ENCODE results near the gene DUOX1. TPM values are rescaled to one million over a fixed set of nuclear protein-coding genes. Genes with fewer than 3 reads are reported as not detected.
"Not testable (repeated sequence)": the region's sequence is repeated elsewhere in the genome, so short reads cannot be mapped to it uniquely, and the experiment has no call there.

Gene DUOX1
- total RNA-seq, 4 donors from 2014 or later = 0.14 to 4.1 (median 0.64) TPM; not detected in 1

- no peaks in the 10 kb centered on the region for H3K36me3 ChIP-seq
- intact Hi-C loops (cut with DNase I; ENCODE audit: low total_unique reads) (no loop called here), in situ Hi-C loops (cut with MboI; ENCODE audit: low pct_ligation_motif_present in 1 of 4, low pct_unique_long_range_greater_than_20kb in 1 of 4, low sequenced_read_pairs in 3 of 4) (no loop called here)
- H3K9me3 ChIP-seq = no peaks in the 10 kb centered on the region
- H3K27me3 ChIP-seq = peaks cover 71% of the 10 kb centered on the region
- no peak overlapping the region for H3K27ac ChIP-seq
- WGBS, 2 donors (ENCODE audit: low coverage in 1 of 2) = 82 to 87% methylated on average over 2 to 5 of the region's 5 CpGs
- peaks cover 3 to 27% (median 21%) of the 10 kb centered on the region in 4 donors for H3K4me1 ChIP-seq
- no peak for DNase-seq
- H3K4me3 ChIP-seq = no peak overlapping the region
- TF ChIP-seq POLR2A (IDR thresholded peaks at IDR 0.05) = no peak
- no peak for TF ChIP-seq POLR2AphosphoS5 (IDR thresholded peaks at IDR 0.05)
- TF ChIP-seq, protein P1, sequence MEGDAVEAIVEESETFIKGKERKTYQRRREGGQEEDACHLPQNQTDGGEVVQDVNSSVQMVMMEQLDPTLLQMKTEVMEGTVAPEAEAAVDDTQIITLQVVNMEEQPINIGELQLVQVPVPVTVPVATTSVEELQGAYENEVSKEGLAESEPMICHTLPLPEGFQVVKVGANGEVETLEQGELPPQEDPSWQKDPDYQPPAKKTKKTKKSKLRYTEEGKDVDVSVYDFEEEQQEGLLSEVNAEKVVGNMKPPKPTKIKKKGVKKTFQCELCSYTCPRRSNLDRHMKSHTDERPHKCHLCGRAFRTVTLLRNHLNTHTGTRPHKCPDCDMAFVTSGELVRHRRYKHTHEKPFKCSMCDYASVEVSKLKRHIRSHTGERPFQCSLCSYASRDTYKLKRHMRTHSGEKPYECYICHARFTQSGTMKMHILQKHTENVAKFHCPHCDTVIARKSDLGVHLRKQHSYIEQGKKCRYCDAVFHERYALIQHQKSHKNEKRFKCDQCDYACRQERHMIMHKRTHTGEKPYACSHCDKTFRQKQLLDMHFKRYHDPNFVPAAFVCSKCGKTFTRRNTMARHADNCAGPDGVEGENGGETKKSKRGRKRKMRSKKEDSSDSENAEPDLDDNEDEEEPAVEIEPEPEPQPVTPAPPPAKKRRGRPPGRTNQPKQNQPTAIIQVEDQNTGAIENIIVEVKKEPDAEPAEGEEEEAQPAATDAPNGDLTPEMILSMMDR (IDR thresholded peaks at IDR 0.05) = no peak
- no peak for TF ChIP-seq EP300 (IDR thresholded peaks at IDR 0.05; ENCODE audit: low read depth)
Observed at GRCh38 chr15:45133561-45133920, 3.7 kb downstream of the DUOX1 start.

GRCh38 chr15:45134046-45134445 lies 4.3 kb downstream of the DUOX1 start:
- Histone ChIP-seq H3K27me3 (peaks cover 66% of the 10 kb centered on the region), H3K27ac (no peak overlapping the region), H3K9me3 (no peaks in the 10 kb centered on the region), H3K4me1 (peaks cover 3 to 24% (median 19%) of the 10 kb centered on the region in 4 donors), H3K4me3 (no peak overlapping the region), H3K36me3 (no peaks in the 10 kb centered on the region)
- intact Hi-C loops (cut with DNase I; ENCODE audit: low total_unique reads) = no loop called here
- in situ Hi-C loops (cut with MboI; ENCODE audit: low pct_ligation_motif_present in 1 of 4, low pct_unique_long_range_greater_than_20kb in 1 of 4, low sequenced_read_pairs in 3 of 4) = no loop called here
- no peak for DNase-seq
- 96% methylated on average over 7 of the region's 7 CpGs; no CpG with 5 or more reads in 1 of the 2 donors for WGBS, 2 donors (ENCODE audit: low coverage in 1 of 2)
- no peak for TF ChIP-seq EP300 (IDR thresholded peaks at IDR 0.05; ENCODE audit: low read depth)
- TF ChIP-seq POLR2AphosphoS5 (IDR thresholded peaks at IDR 0.05) = no peak
- TF ChIP-seq POLR2A (IDR thresholded peaks at IDR 0.05) = no peak
- TF ChIP-seq, protein P1 (IDR thresholded peaks at IDR 0.05) = no peak

GRCh38 chr15:45134682-45135604 lies 5.1 kb downstream of the DUOX1 start:
- Histone ChIP-seq H3K9me3 (no peaks in the 10 kb centered on the region), H3K27me3 (peaks cover 57% of the 10 kb centered on the region), H3K4me3 (peak overlapping the region in 2 of 4 donors; percentile 26 to 36), H3K27ac (no peak overlapping the region), H3K36me3 (no peaks in the 10 kb centered on the region), H3K4me1 (peaks cover 2 to 15% (median 10%) of the 10 kb centered on the region in 4 donors)
- intact Hi-C loops (cut with DNase I; ENCODE audit: low total_unique reads) = no loop called here
- 17 to 33% methylated on average over 1 to 28 of the region's 57 CpGs for WGBS, 2 donors (ENCODE audit: low coverage in 1 of 2)
- in situ Hi-C loops (cut with MboI; ENCODE audit: low pct_ligation_motif_present in 1 of 4, low pct_unique_long_range_greater_than_20kb in 1 of 4, low sequenced_read_pairs in 3 of 4) = no loop called here
- no peak for TF ChIP-seq POLR2A (IDR thresholded peaks at IDR 0.05)
- TF ChIP-seq, protein P1 (IDR thresholded peaks at IDR 0.05) = peak in 2 of 5 experiments; percentile 15 to 40
- peak; percentile 51 for DNase-seq

- DNase-seq; H3K27ac ChIP-seq; in situ Hi-C loops (cut with MboI; ENCODE audit: low pct_ligation_motif_present in 1 of 4, low pct_unique_long_range_greater_than_20kb in 1 of 4, low sequenced_read_pairs in 3 of 4); H3K36me3 ChIP-seq; intact Hi-C loops (cut with DNase I; ENCODE audit: low total_unique reads); H3K9me3 ChIP-seq: not testable (repeated sequence)
- Histone ChIP-seq H3K27me3 (peaks cover 48% of the 10 kb centered on the region), H3K4me1 (peaks cover 0 to 14% (median 8%) of the 10 kb centered on the region in 4 donors), H3K4me3 (peak overlapping the region in 1 of 4 donors; percentile 36)
- WGBS, 2 donors (ENCODE audit: low coverage in 1 of 2) = 33% methylated on average over 12 of the region's 37 CpGs; no CpG with 5 or more reads in 1 of the 2 donors
Observed at GRCh38 chr15:45135705-45136377, 6.0 kb downstream of the DUOX1 start.
